Liver (tissue), 3 donors: ENCODE data around the gene DNAJC10.

ENCODE experiments used
- GABPA ChIP-seq, 2 donors: IDR thresholded peaks in 1 of 2; conservative IDR thresholded peaks in 1 of 2; 2 replicates each; pipeline ENCODE4 v1.6.1; 2016; ENCODE audit warnings: antibody characterized with exemption in 2 of 2, mild to moderate bottlenecking in 1 of 2, moderate library complexity in 1 of 2
- JUND ChIP-seq, 2 donors: IDR thresholded peaks; 2 replicates each; pipeline ENCODE4 v1.6.1; 2016; ENCODE audit warnings: antibody characterized with exemption in 2 of 2
- RAD21 ChIP-seq, 2 donors: IDR thresholded peaks; 2 replicates each; pipeline ENCODE4 v1.6.1; 2016; ENCODE audit warnings: antibody characterized with exemption in 2 of 2, mild to moderate bottlenecking in 2 of 2
- SP1 ChIP-seq: IDR thresholded peaks from 2 replicates; pipeline ENCODE4 v1.6.1; 2018; ENCODE audit warnings: antibody characterized with exemption, mild to moderate bottlenecking
- YY1 ChIP-seq: IDR thresholded peaks from 2 replicates; pipeline ENCODE4 v1.6.1; 2016; ENCODE audit warnings: antibody characterized with exemption, mild to moderate bottlenecking
- TF ChIP-seq, protein P1 (sequence below): fragments of 150-350 bp; IDR thresholded peaks from 2 replicates; pipeline ENCODE4 v1.5.1; 2017; ENCODE audit warnings: improper control_type of control experiment, low read depth, low read length; ENCODE audit not compliant: missing input control
- TF ChIP-seq, protein P2 (sequence below): IDR thresholded peaks from 2 replicates; pipeline ENCODE4 v1.6.1; 2016; ENCODE audit warnings: antibody characterized with exemption
- TF ChIP-seq, protein P3 (sequence below): IDR thresholded peaks from 2 replicates; pipeline ENCODE4 v1.6.1; 2016; ENCODE audit warnings: antibody characterized with exemption
- TF ChIP-seq, protein P4 (sequence below): IDR thresholded peaks from 2 replicates; pipeline ENCODE4 v1.6.1; 2016; ENCODE audit warnings: antibody characterized with exemption, mild to moderate bottlenecking
- donor health status: healthy.
- donor health status: healthy.

DNA sequence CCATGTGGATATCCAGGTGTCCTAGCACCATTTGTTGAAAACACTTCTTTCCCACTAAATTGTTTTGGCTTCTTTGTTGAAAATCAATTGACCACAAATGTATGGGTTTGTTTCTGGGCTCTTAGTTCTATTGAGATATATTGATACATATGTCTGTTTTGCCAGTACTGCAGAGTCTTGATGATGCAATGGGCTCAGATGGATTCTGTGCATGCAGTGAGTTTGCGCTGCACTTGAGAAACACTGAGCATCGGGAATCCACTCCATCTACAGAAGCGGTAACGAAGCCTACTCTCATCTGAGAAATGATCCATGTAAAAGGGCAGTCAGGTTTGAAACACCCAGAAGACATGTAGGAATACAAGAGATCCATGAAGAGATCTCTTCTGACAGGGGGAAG is 21.9 kb upstream of the DNAJC10 start:
- TF ChIP-seq, protein P1, sequence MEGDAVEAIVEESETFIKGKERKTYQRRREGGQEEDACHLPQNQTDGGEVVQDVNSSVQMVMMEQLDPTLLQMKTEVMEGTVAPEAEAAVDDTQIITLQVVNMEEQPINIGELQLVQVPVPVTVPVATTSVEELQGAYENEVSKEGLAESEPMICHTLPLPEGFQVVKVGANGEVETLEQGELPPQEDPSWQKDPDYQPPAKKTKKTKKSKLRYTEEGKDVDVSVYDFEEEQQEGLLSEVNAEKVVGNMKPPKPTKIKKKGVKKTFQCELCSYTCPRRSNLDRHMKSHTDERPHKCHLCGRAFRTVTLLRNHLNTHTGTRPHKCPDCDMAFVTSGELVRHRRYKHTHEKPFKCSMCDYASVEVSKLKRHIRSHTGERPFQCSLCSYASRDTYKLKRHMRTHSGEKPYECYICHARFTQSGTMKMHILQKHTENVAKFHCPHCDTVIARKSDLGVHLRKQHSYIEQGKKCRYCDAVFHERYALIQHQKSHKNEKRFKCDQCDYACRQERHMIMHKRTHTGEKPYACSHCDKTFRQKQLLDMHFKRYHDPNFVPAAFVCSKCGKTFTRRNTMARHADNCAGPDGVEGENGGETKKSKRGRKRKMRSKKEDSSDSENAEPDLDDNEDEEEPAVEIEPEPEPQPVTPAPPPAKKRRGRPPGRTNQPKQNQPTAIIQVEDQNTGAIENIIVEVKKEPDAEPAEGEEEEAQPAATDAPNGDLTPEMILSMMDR = no peak
- TF ChIP-seq RAD21 (IDR thresholded peaks at IDR 0.05) (no peak), GABPA (IDR thresholded peaks at IDR 0.05 in 1 of 2, conservative IDR thresholded peaks at IDR 0.05 in 1 of 2) (no peak), SP1 (no peak), YY1 (no peak), JUND (IDR thresholded peaks at IDR 0.05) (no peak)
- TF ChIP-seq, protein P2, sequence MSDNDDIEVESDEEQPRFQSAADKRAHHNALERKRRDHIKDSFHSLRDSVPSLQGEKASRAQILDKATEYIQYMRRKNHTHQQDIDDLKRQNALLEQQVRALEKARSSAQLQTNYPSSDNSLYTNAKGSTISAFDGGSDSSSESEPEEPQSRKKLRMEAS = no peak
- TF ChIP-seq, protein P3, sequence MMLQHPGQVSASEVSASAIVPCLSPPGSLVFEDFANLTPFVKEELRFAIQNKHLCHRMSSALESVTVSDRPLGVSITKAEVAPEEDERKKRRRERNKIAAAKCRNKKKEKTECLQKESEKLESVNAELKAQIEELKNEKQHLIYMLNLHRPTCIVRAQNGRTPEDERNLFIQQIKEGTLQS = no peak
- TF ChIP-seq, protein P4, sequence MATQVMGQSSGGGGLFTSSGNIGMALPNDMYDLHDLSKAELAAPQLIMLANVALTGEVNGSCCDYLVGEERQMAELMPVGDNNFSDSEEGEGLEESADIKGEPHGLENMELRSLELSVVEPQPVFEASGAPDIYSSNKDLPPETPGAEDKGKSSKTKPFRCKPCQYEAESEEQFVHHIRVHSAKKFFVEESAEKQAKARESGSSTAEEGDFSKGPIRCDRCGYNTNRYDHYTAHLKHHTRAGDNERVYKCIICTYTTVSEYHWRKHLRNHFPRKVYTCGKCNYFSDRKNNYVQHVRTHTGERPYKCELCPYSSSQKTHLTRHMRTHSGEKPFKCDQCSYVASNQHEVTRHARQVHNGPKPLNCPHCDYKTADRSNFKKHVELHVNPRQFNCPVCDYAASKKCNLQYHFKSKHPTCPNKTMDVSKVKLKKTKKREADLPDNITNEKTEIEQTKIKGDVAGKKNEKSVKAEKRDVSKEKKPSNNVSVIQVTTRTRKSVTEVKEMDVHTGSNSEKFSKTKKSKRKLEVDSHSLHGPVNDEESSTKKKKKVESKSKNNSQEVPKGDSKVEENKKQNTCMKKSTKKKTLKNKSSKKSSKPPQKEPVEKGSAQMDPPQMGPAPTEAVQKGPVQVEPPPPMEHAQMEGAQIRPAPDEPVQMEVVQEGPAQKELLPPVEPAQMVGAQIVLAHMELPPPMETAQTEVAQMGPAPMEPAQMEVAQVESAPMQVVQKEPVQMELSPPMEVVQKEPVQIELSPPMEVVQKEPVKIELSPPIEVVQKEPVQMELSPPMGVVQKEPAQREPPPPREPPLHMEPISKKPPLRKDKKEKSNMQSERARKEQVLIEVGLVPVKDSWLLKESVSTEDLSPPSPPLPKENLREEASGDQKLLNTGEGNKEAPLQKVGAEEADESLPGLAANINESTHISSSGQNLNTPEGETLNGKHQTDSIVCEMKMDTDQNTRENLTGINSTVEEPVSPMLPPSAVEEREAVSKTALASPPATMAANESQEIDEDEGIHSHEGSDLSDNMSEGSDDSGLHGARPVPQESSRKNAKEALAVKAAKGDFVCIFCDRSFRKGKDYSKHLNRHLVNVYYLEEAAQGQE = no peak
